OCI-LY3 (cell line): ENCODE data around the gene NR4A1.

Experiments used
- H2AFZ ChIP-seq: fragments of 200-600, 300-600 bp; shearing (Covaris generic); 2 replicates; pipeline ENCODE4 v1.6.0; 2014; ENCODE audit warnings: antibody characterized with exemption, low read depth, low read length
- H3K27ac ChIP-seq: fragments of 200-600, 300-600 bp; sonication (generic); 2 replicates; pipeline ENCODE4 v1.5.1; 2014; ENCODE audit warnings: mild to moderate bottlenecking, low read length, moderate library complexity, mixed read lengths
- H3K27me3 ChIP-seq: fragments of 200-600, 300-600 bp; sonication (generic); 2 replicates; pipeline ENCODE4 v1.6.1; 2014; ENCODE audit warnings: low read depth, low read length, mixed read lengths
- H3K36me3 ChIP-seq: fragments of 200-600, 300-600 bp; sonication (generic); replicated peaks from 2 replicates; pipeline ENCODE3; 2014; ENCODE audit warnings: low read depth, low read length, mixed read lengths
- H3K4me1 ChIP-seq: fragments of 300-600, 200-600 bp; sonication (generic); 2 replicates; pipeline ENCODE4 v1.6.1; 2014; ENCODE audit warnings: low read length, mixed read lengths
- H3K4me2 ChIP-seq: fragments of 200-600, 300-600 bp; sonication (generic); 2 replicates; pipeline ENCODE4 v1.6.1; 2014; ENCODE audit warnings: low read length, mixed read lengths
- H3K4me3 ChIP-seq: fragments of 300-600, 200-600 bp; sonication (generic); 2 replicates; pipeline ENCODE4 v1.5.1; 2014; ENCODE audit warnings: antibody characterized with exemption, mild to moderate bottlenecking, low read length, moderate library complexity
- H3K79me2 ChIP-seq: fragments of 300-600, 200-600 bp; shearing (Covaris generic); 2 replicates; pipeline ENCODE4 v1.6.1; 2014; ENCODE audit warnings: mild to moderate bottlenecking, low read length, mixed read lengths
- H3K9ac ChIP-seq: fragments of 300-600, 200-600 bp; shearing (Covaris generic); 2 replicates; pipeline ENCODE4 v1.6.0; 2014; ENCODE audit warnings: mild to moderate bottlenecking, low read length, moderate library complexity
- H3K9me3 ChIP-seq: fragments of 200-600, 300-600 bp; shearing (Covaris generic); 2 replicates; pipeline ENCODE4 v1.6.1; 2014; ENCODE audit warnings: low read length, mixed read lengths; ENCODE audit not compliant: insufficient read depth
- H4K20me1 ChIP-seq: fragments of 200-600, 300-600 bp; sonication (generic); 2 replicates; pipeline ENCODE4 v1.6.1; 2016; ENCODE audit warnings: low read length, mixed read lengths; ENCODE audit not compliant: insufficient read depth
- EZH2phosphoT487 ChIP-seq: fragments of 200-600 bp; shearing (Covaris generic); IDR thresholded peaks from 2 replicates; pipeline ENCODE4 v1.6.1; 2018; ENCODE audit warnings: antibody characterized with exemption, mixed run types, low read depth
- TF ChIP-seq, protein P1 (sequence below): fragments of 200-600, 300-600 bp; sonication (generic); IDR thresholded peaks from 2 replicates; pipeline ENCODE4 v1.5.1; 2014; ENCODE audit warnings: antibody characterized with exemption, low read length, low read depth

The NR4A1 gene

DNA sequence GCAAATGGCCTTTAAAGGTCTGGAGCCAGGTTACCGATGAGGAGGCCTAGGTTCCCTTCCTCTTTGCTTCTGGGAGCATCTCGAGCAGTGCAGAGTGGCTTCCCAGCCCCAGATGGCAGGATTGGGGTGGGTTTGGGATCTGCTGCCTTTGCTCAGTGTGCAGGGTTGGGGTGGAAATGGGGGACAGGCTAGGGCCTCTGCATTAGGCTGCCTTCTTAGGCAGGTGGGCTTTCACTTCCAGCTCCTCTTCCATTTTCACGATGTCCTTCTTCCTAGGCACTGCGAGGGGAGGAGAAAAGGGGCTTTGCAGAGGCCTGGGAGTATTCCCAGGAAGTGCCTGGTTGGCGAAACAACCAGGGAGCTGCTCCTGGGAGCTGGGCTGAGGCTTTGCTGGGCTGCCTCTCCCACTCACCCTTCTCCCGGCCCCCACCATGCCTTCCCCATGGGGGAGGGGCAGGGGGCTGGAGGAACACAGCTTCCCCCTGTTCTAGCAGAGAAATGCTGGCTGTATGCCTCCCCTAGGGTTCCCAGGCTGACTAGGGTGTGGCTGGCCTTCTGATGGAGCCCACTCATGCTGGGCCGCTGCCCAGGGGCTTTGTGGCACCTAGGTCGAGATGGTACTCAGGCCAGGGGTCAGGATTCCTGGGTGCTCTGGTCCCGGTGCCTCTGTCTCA is 2.4 kb downstream of the NR4A1 start:
- Histone ChIP-seq H3K4me3 (no peak overlapping the region), H3K27me3 (peaks cover 13% of the 10 kb centered on the region), H3K9me3 (no peaks in the 10 kb centered on the region), H4K20me1 (0 out of 2 replicates have a peak, but pooled peaks cover 4% of the 10 kb centered on the region), H2AFZ (no peak overlapping the region), H3K4me1 (peaks cover 26% of the 10 kb centered on the region), H3K4me2 (no peak overlapping the region), H3K9ac (no peak overlapping the region), H3K79me2 (no peaks in the 10 kb centered on the region), H3K27ac (no peak overlapping the region), H3K36me3 (no peaks in the 10 kb centered on the region)
- TF ChIP-seq, protein P1, sequence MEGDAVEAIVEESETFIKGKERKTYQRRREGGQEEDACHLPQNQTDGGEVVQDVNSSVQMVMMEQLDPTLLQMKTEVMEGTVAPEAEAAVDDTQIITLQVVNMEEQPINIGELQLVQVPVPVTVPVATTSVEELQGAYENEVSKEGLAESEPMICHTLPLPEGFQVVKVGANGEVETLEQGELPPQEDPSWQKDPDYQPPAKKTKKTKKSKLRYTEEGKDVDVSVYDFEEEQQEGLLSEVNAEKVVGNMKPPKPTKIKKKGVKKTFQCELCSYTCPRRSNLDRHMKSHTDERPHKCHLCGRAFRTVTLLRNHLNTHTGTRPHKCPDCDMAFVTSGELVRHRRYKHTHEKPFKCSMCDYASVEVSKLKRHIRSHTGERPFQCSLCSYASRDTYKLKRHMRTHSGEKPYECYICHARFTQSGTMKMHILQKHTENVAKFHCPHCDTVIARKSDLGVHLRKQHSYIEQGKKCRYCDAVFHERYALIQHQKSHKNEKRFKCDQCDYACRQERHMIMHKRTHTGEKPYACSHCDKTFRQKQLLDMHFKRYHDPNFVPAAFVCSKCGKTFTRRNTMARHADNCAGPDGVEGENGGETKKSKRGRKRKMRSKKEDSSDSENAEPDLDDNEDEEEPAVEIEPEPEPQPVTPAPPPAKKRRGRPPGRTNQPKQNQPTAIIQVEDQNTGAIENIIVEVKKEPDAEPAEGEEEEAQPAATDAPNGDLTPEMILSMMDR, result no peak
- TF ChIP-seq EZH2phosphoT487, result no peak

DNA sequence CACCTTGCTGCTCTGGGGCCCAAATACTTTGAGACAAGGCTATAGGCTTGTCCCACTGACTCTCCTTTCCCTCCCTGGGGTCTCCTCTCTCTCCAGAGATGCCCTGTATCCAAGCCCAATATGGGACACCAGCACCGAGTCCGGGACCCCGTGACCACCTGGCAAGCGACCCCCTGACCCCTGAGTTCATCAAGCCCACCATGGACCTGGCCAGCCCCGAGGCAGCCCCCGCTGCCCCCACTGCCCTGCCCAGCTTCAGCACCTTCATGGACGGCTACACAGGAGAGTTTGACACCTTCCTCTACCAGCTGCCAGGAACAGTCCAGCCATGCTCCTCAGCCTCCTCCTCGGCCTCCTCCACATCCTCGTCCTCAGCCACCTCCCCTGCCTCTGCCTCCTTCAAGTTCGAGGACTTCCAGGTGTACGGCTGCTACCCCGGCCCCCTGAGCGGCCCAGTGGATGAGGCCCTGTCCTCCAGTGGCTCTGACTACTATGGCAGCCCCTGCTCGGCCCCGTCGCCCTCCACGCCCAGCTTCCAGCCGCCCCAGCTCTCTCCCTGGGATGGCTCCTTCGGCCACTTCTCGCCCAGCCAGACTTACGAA is 3.1 kb downstream of the NR4A1 start:
- H3K9me3 ChIP-seq, result no peaks in the 10 kb centered on the region
- H4K20me1 ChIP-seq, result 0 out of 2 replicates have a peak, but pooled peaks cover 4% of the 10 kb centered on the region
- no peak overlapping the region for H3K9ac ChIP-seq
- H3K79me2 ChIP-seq, result no peaks in the 10 kb centered on the region
- H3K27me3 ChIP-seq, result peaks cover 13% of the 10 kb centered on the region
- H3K4me3 ChIP-seq, result no peak overlapping the region
- H2AFZ ChIP-seq, result no peak overlapping the region
- H3K4me1 ChIP-seq, result peaks cover 25% of the 10 kb centered on the region
- no peak overlapping the region for H3K27ac ChIP-seq
- H3K4me2 ChIP-seq, result no peak overlapping the region
- no peak for TF ChIP-seq EZH2phosphoT487
- TF ChIP-seq, protein P1, result no peak
- H3K36me3 ChIP-seq, result no peaks in the 10 kb centered on the region

DNA sequence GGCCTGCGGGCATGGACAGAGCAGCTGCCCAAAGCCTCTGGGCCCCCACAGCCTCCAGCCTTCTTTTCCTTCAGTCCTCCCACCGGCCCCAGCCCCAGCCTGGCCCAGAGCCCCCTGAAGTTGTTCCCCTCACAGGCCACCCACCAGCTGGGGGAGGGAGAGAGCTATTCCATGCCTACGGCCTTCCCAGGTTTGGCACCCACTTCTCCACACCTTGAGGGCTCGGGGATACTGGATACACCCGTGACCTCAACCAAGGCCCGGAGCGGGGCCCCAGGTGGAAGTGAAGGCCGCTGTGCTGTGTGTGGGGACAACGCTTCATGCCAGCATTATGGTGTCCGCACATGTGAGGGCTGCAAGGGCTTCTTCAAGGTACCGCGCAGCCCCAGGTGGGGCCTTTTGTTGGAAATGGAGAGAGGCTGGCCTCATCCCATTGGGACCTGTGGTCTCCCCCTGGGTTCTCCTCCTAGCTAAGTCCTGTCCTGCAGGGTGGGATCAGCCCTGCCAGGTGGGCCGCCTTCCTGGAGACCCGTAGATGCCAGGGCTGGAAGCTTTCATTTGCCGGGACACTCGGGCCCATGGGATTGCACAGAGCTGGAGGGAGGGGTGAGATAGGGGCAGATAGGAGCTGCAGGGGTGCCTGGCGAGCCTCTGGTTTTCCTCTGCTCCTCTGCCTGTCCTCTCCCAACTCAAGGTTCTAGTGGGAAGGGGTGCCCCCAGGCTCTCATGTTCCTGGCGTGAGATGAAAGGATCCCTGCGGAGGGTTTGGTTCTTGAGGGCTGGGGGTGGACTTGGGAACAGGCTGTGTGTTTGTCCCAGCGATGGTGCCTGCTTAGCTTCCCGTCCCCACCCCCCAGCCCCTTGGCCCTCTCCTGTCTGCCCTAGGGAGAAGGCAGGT is 3.8 kb downstream of the NR4A1 start:
- no peak for TF ChIP-seq EZH2phosphoT487
- Histone ChIP-seq H3K4me2 (no peak overlapping the region), H3K9ac (no peak overlapping the region), H3K4me1 (peaks cover 17% of the 10 kb centered on the region), H3K79me2 (no peaks in the 10 kb centered on the region), H2AFZ (no peak overlapping the region), H3K27me3 (peaks cover 13% of the 10 kb centered on the region), H3K9me3 (no peaks in the 10 kb centered on the region), H3K4me3 (no peak overlapping the region), H4K20me1 (0 out of 2 replicates have a peak, but pooled peaks cover 4% of the 10 kb centered on the region), H3K27ac (no peak overlapping the region), H3K36me3 (no peaks in the 10 kb centered on the region)

DNA sequence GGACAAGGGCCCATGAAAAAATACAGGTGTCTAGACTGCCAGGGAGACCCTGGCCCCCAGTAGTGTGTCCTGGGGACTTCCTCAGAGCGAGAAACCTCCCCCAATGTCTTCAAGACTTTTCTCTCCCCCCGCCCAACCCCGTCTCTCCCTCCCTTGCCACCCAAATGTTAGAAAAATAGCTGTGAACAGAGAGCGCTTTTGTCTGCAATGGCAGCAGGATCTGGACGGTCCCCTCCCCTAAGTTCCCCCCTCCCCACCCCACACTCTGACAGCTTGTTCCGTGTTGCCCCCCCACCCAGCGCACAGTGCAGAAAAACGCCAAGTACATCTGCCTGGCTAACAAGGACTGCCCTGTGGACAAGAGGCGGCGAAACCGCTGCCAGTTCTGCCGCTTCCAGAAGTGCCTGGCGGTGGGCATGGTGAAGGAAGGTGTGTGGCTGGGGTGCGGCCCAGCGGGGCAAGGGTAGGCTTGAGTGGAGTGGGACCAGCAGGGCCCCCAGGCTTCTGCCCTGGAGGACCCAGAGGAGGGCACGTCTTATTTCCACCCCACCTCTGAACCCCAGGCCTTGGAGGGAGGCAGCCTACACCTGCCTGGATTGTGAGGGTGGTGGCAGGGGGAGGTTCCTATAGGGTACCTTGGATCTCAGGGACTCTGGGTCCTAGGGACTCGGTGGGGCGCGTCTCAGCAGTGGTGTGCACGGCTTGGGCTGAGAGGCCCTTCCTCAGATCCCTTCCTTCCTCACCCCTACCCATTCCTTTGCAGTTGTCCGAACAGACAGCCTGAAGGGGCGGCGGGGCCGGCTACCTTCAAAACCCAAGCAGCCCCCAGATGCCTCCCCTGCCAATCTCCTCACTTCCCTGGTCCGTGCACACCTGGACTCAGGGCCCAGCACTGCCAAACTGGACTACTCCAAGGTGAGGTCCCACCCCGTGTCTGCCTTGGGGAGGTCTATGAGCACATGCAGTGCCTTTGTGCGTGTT is 4.8 kb downstream of the NR4A1 start:
- Histone ChIP-seq H2AFZ (no peak overlapping the region), H3K9ac (no peak overlapping the region), H3K27ac (no peak overlapping the region), H3K79me2 (no peaks in the 10 kb centered on the region), H4K20me1 (0 out of 2 replicates have a peak, but pooled peaks cover 4% of the 10 kb centered on the region), H3K4me3 (no peak overlapping the region), H3K36me3 (no peaks in the 10 kb centered on the region), H3K4me1 (peaks cover 13% of the 10 kb centered on the region), H3K27me3 (peaks cover 13% of the 10 kb centered on the region), H3K4me2 (no peak overlapping the region), H3K9me3 (no peaks in the 10 kb centered on the region)
- no peak for TF ChIP-seq EZH2phosphoT487
- TF ChIP-seq, protein P1, result no peak
